Stimulated activated CD8-positive, alpha-beta memory T cell treated with anti-CD3 and anti-CD28 coated beads, Interleukin-12 subunit alpha, Interleukin-12 subunit beta, amount 100 ng/mL, for 4 hours (primary cell): Measurements from ENCODE around the gene FAM210B.
A peak's percentile ranks its signal among the peaks of the same experiment; 100 is the strongest.
"Not testable (repeated sequence)": the region's sequence is repeated elsewhere in the genome, so short reads cannot be mapped to it uniquely, and the experiment has no call there.

Source experiments
- DNase-seq: peaks from one replicate; pipeline ENCODE4 v3.0.0-alpha.2; 2020; ENCODE audit warnings: low read depth

The FAM210B gene

GRCh38 chr20:56392881-56393482, 34.2 kb downstream of the FAM210B start:
- DNase-seq, result no peak

DNA sequence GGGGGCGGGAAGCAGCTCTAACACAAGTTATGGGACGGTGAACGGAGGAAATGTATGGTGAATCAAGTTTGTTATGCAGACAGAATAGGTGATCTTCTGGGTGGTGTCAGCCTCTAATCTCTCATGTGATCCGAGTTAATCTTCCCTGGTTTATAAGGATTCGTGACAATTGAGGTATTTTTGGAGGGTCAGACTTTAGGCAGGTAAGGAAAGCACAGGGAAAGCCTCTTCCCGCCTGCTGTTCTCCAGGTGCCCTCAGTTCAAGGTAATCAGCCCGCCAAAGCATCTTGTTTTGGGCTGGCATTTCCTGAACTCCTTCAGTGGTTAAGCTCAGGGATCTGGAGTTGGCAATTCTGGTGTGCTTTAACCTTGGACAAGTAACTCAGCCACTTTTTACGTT, 34.9 kb downstream of the FAM210B start:
- no peak for DNase-seq

GRCh38 chr20:56395166-56395565, 36.4 kb downstream of the FAM210B start:
- DNase-seq, result no peak

DNA sequence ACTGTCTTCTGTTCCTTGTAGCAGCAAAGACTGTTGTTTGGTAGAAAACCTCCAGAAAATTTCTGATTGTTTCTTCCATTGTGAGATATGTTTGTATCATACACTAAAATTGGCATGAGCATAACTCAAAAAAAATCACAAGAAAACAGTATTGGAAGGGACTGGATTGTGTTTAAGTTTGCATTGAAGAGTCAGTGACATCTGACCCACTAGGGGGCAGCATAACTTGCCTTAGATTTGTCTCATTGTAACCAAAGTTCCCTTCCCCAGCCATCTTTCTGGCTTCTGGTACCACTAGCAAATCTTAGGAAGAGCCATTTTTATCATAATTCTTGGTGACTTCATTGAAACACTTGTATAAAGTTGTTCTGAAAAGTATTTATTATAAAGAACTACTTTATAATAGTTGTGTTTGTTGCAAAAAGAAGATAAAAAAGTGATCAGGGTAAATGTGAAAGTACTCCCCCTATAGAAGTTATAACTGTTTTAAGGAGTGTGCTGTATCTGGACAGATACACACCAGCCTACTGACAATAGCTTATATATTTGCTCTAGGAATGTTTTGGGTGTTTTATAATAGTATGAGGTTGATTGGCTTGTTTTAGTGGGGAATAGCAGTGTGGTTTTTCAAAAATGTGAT, 41.3 kb downstream of the FAM210B start:
- DNase-seq, result peak; percentile 15

DNA sequence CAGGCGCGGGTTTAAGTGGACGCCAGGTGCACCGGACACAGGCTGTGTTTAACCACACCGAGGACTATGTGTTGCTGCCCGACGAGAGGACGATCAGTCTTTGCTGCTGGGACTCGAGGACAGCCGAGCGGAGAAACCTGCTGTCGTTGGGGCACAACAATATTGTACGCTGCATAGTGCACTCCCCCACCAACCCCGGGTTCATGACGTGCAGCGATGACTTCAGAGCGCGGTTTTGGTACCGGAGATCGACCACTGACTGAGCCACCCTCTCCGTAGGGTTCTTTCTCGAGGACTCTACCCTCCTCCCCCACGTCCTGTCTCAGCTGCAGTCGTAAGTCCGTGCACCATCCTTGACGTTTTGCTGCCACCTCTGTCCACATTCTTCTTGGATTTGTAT, 44.7 kb downstream of the FAM210B start:
- DNase-seq, result no peak

- not testable (repeated sequence) for DNase-seq
These were observed 46.6 kb downstream of the FAM210B start for GRCh38 chr20:56405356-56405755.

GRCh38 chr20:56406910-56407309, 48.1 kb downstream of the FAM210B start:
- no peak for DNase-seq

- no peak for DNase-seq
These were observed 50.7 kb downstream of the FAM210B start for GRCh38 chr20:56409521-56409920.

DNA sequence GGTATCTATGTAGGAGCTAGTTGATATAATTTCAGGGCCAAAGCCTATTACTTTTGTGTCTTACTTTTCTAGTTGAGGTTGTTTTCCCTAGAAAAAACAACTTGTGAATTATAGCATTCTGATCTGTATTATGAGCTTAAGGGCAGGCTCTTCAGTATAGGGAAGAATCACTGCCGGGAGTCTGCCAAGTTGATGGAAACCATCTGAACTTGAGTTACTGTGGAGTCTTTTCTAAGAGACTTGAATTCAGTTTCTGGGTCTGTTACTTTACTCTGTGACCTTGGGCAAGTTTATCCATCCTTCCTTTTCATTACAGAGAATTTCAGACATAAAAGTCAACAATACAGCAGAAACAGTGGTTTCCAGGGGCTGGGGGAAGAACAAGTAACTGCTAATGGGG, 51.2 kb downstream of the FAM210B start:
- DNase-seq, result no peak

DNA sequence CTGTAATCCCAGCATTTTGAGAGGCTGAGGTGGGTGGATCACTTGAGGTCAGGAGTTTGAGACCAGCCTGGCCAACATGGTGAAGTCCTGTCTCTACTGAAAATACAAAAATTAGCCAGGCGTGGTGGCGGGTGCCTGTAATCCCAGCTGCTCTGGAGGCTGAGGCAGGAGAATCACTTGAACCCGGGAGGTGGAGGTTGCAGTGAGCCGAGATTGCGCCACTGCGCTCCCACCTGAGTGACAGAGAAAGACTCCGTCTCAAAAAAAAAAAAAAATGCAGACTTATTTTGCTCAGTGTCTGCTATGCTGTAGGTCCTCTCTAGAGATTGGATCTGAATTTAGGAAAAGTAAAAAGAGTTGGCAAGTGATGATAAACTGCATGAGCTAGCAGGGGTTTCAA, 52.5 kb downstream of the FAM210B start:
- DNase-seq, result not testable (repeated sequence)

- DNase-seq, result no peak
These were observed 53.1 kb downstream of the FAM210B start, which contains the start of gene CASS4 for GRCh38 chr20:56411759-56412472. CASS4 (plus strand) TSS chr20:56412260; CDS start chr20:56412459, 199 bp downstream.

DNA sequence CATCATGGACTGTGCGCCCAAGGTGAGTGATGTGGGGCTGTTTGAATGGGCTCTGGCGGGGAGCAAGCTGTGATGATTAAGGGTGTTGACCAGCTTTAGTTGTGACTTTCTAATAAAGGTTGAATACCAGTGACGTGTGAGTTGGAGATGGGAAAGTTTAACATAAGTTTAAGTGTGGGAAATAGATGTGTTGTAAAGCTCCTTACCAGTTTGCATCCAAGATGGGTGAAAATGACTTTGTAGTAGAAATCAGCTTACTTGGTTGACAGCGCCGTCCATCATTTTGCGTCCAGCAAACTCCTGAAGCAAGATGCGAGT, 53.7 kb downstream of the FAM210B start:
- no peak for DNase-seq

DNA sequence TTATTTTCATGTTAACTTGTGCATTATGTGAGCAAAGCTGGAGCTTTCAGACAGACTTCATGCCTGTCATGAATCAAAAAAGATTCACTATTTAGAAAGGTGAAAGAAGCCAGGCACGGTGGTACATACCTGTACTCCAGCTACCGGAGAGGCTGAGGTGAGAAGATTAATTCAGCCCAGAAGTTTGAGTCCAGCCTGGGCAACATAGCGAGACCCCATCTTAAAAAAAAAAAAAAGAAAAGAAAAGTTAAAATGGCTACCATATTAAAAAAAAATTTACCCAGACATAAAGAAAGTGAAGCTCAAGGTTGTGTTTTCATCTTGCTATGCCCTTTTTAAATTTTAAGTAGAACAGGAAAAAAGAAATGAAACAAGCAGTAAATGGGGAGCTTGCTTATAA, 54.2 kb downstream of the FAM210B start:
- DNase-seq, result no peak

GRCh38 chr20:56414842-56415765, 56.3 kb downstream of the FAM210B start:
- DNase-seq, result peak; percentile 31

DNA sequence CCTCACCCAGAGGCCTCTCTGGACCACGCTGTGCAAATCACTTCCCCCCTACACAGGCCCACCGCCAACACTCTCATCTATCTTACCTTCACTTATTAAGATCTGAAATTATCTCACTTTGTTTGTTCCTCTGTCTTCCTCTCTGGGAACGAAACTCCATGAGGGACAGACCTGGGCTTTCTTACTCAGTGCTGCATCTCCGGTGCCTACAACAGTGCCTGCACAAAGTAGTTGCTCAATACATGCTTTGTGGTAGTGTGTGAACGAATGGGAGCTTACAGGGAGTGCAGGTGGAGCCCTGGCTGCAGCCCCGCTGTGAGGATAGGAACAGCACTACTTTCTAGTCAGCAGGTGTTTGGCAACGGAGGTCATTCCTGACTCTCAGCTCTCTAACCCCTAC, 58.6 kb downstream of the FAM210B start:
- DNase-seq, result no peak

DNA sequence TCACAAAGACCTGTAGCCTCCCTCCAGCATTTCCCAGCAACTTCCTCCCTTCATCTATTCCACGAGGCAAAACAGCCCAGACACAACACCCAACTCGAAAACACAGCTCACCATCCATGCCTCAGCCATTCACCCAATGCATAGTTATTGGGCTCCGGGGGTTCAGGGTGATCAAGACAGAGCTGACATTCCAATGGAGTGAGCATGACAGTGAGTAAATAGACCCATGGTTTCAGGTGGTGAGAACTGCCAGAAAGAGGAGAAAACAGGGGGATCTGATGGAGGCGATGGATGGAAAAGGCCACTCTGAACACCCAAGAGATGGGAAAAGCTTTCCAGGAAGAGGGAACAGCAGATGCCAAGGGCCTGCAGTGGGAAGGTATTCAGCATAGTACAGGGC, 59.1 kb downstream of the FAM210B start:
- DNase-seq, result no peak
